Activated naive CD4-positive, alpha-beta T cell treated with anti-CD3 and anti-CD28 coated beads, Interleukin-2, amount 50 U/mL, for 24 hours (primary cell): ENCODE results near the gene CKB.

Source experiments
- H3K27ac Mint-ChIP-seq: one replicate; pipeline ENCODE4 v1.8.0; 2021; ENCODE audit warnings: mild to moderate bottlenecking, mixed read lengths
- H3K27me3 Mint-ChIP-seq: one replicate; pipeline ENCODE4 v1.8.0; 2021; ENCODE audit warnings: mixed read lengths
- H3K36me3 Mint-ChIP-seq: one replicate; pipeline ENCODE4 v1.8.0; 2021; ENCODE audit warnings: mixed read lengths
- H3K4me1 Mint-ChIP-seq: one replicate; pipeline ENCODE4 v1.8.0; 2021; ENCODE audit warnings: mixed read lengths
- H3K4me3 Mint-ChIP-seq: one replicate; pipeline ENCODE4 v1.8.0; 2021; ENCODE audit warnings: mild to moderate bottlenecking, mixed read lengths
- H3K9me3 Mint-ChIP-seq: one replicate; pipeline ENCODE4 v1.8.0; 2021; ENCODE audit warnings: mixed read lengths

CKB gene

DNA sequence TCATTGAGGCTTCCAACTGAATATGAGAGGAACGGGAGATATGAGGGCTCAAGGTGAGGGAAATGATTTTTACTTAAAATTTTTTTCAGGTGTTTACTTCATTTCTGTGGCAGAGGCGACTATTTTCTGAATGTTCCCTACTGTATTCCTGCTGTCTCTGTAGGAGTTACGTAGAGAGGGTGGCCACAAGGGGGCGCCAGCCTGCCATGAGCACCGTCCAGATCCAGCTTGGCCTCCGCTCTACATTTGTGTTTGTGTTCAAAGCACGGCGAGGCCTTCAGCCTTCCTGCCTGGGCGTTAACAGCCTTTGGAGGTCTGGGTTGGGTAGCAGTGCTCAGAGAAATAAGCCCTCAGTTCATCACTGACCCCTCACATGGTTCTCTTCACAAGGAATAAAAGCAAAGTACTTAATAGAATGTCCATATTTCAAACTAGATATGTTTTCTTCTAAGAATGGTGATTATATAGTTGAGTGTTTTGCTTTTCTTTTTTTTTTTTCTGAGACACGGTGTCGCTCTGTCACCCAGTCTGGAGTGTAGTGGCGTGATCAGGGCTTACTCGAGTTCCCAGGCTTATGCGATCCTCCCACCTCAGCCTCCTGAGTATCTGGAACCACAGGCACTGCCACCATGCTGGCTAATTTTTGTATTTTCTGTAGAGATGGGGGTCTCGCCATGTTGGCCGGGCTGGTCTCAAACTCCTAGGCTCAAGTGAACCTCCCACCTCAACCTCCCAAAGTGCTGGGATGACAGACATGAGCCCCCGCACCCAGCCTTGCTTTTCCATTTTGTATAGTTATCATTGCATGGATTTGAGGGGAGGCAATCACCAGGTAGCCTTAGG, 22.3 kb downstream of the CKB start:
- Mint-ChIP-seq H3K4me1 (peaks cover 9% of the 10 kb centered on the region), H3K9me3 (no peaks in the 10 kb centered on the region), H3K27me3 (no peaks in the 10 kb centered on the region), H3K36me3 (peaks cover 15% of the 10 kb centered on the region), H3K27ac (no peak overlapping the region), H3K4me3 (no peak overlapping the region)

DNA sequence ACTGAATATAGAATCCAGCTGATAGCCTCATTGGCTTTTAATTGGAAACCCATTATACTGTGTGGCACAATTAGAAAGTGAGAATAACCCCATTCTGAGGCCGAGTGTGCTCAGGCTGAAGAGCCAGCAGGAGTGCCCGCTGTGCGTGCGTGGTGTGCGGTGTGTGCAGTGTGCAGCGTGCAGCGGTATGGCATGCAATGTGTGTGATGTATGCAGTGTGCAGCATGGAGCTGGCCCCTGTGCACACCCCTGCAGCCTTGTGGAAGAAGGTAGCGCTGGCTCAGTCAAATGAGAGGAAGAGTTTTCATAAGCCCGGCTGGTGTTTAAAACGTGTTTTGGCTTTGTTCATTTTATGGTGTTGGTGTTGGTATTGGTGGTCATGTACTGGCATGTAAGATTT, 22.9 kb downstream of the CKB start:
- Mint-ChIP-seq H3K9me3 (no peaks in the 10 kb centered on the region), H3K36me3 (peaks cover 12% of the 10 kb centered on the region), H3K27ac (peak overlapping the region; percentile 6), H3K27me3 (no peaks in the 10 kb centered on the region), H3K4me1 (peaks cover 9% of the 10 kb centered on the region), H3K4me3 (no peak overlapping the region)

DNA sequence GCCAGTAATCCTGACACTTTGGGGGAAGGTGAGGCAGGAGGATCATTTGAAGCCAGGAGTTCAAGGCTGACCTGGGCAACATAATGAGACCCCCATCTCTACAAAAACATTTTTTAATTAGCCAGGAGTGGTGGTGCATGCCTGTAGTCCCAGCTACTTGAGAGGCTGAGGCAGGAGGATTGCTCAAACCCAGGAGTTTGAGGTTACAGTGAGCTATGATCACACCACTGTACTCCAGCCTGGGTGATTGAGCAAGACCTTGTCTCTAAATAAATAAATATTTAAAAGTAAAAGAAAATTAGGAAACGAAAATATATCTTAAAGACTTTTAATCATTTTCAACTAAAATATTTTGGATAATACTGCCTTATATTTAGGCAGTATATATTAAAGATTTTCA, 25.9 kb downstream of the CKB start:
- Mint-ChIP-seq H3K27ac (no peak overlapping the region), H3K9me3 (no peaks in the 10 kb centered on the region), H3K27me3 (no peaks in the 10 kb centered on the region), H3K36me3 (peaks cover 8% of the 10 kb centered on the region), H3K4me1 (peaks cover 9% of the 10 kb centered on the region), H3K4me3 (no peak overlapping the region)

DNA sequence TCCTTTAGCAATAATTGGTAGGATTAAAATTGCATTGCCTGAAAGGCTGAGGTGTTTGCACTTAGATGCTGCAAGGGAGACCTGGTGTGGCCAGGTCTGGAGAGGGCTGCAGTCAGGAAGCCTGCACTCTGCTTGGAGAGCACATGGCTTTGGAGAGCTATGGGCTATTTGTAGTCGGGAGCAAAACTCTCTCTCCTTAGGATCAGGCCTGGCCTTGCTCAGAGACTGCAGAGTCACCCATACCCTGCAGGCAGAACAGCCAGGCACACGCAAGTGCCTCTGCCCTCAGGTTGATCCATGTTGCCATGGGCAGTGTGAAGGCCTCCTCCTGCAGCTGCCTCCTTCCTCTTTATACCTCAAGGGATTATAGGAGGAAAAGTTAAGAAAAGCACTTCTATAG, 26.8 kb downstream of the CKB start:
- Mint-ChIP-seq H3K9me3 (no peaks in the 10 kb centered on the region), H3K36me3 (peaks cover 5% of the 10 kb centered on the region), H3K27ac (no peak overlapping the region), H3K4me3 (no peak overlapping the region), H3K4me1 (peaks cover 9% of the 10 kb centered on the region), H3K27me3 (no peaks in the 10 kb centered on the region)

DNA sequence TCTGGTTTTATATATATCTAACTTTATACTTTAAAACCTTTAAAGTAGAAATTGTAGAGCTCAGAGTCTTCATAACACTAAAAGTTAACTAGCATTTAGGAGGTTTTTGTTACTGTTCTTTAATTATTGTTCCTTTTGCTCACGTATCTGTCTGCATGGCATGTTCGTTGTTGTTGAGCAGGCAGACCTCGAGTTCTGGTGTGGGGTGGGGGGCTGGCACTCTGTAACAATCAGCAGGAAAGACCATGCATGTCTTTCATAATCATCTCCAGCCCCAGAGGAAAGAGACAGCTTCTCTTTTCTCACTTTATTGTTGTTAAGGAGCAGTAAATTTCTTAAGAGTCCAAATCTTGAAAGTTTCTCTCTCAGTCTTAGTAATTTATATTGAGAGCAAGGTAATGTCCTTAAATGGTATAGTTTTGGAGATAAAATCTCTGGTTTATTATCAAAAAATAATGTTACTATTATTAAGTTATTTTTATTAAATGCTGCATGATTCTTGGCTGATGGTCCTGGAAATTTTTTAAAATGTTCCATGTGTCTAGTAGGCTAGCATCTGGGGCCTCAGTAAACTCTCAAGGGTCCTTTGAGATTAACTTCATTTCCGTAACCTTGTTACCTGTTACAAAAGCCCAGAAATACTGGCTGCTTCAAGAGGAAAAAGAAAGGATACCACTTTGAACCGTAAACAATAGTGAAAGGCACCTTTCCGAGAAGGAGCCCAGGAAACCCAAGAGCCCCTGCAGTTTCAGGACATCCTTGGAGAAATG, 30.3 kb downstream of the CKB start:
- Mint-ChIP-seq H3K27ac (no peak overlapping the region), H3K4me1 (no peaks in the 10 kb centered on the region), H3K9me3 (no peaks in the 10 kb centered on the region), H3K4me3 (no peak overlapping the region), H3K27me3 (no peaks in the 10 kb centered on the region), H3K36me3 (peaks cover 4% of the 10 kb centered on the region)

DNA sequence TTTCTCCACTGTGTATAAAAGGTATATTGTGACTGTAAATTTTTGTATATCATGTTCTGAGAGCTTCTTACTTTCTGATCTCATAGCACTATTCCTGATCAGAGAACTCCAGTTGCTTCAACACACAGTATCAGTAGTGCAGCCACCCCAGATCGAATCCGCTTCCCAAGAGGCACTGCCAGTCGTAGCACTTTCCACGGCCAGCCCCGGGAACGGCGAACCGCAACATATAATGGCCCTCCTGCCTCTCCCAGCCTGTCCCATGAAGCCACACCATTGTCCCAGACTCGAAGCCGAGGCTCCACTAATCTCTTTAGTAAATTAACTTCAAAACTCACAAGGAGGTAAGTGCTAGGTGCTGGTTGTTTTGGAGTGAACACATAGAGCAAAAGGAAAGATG, 30.9 kb downstream of the CKB start:
- no peaks in the 10 kb centered on the region for H3K27me3 Mint-ChIP-seq
- H3K9me3 Mint-ChIP-seq: no peaks in the 10 kb centered on the region
- H3K4me1 Mint-ChIP-seq: no peaks in the 10 kb centered on the region
- H3K4me3 Mint-ChIP-seq: no peak overlapping the region
- H3K27ac Mint-ChIP-seq: no peak overlapping the region
- H3K36me3 Mint-ChIP-seq: peaks cover 4% of the 10 kb centered on the region

DNA sequence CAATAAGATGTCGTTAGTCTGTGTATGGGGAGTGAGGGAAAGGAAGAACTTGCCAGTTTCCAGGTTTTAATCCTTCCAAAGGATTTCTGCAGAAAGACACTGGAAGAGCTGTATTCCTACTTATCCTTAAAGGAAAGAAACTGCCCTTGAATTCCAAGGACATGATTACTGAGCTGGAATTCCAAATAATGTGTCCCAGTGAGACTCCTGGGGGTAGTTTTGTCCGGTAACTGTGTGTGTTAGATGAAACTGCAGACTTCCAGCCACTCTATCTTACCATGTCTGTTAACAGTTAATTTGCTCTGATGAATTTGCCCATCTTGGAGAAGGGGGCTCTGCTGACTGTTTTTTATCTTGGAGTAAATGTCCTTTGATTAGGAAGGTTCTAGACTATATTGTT, 33.0 kb downstream of the CKB start:
- no peaks in the 10 kb centered on the region for H3K9me3 Mint-ChIP-seq
- no peaks in the 10 kb centered on the region for H3K27me3 Mint-ChIP-seq
- no peak overlapping the region for H3K27ac Mint-ChIP-seq
- H3K4me3 Mint-ChIP-seq: no peak overlapping the region
- H3K36me3 Mint-ChIP-seq: peaks cover 4% of the 10 kb centered on the region
- no peaks in the 10 kb centered on the region for H3K4me1 Mint-ChIP-seq

DNA sequence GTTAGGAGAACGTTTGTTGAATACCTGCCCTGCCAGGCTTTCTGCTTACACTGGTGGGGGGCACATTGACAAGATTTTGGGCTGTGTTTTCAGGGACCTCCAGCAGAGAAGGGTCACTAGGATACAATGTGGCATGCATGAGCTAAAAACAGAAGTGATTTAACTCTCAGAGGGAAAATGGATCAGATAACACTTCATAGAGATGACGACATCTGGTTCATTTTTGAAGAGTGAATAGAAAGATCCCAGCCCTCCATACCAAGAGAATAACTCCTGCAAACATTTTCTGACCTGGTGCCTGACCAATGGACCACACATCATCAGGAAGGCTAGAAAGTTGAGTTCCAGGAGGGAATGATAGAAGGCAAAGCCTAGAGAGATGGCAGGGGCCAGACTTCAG, 33.7 kb downstream of the CKB start:
- Mint-ChIP-seq H3K9me3 (no peaks in the 10 kb centered on the region), H3K27ac (no peak overlapping the region), H3K4me1 (no peaks in the 10 kb centered on the region), H3K4me3 (no peak overlapping the region), H3K36me3 (peaks cover 4% of the 10 kb centered on the region), H3K27me3 (no peaks in the 10 kb centered on the region)

DNA sequence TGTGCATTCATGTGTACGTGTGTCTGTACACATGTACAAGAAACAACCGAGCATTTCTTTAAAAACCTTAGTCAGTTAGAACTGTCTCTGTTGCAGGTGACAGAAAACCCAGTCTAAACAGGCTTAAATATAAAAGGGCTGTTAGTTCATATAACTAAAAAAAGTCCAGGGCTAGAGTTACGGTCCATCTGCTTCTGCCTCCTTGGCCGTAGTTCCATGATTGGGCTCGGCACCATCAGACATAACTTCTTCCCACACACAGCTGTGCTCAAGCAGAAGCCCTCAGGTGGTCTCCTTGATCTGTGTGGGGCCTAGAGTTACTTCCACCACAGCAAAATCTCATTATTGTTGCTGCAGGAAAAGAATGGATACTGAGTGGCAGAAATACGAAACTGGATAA, 34.6 kb downstream of the CKB start:
- Mint-ChIP-seq H3K27ac (no peak overlapping the region), H3K36me3 (peaks cover 7% of the 10 kb centered on the region)

DNA sequence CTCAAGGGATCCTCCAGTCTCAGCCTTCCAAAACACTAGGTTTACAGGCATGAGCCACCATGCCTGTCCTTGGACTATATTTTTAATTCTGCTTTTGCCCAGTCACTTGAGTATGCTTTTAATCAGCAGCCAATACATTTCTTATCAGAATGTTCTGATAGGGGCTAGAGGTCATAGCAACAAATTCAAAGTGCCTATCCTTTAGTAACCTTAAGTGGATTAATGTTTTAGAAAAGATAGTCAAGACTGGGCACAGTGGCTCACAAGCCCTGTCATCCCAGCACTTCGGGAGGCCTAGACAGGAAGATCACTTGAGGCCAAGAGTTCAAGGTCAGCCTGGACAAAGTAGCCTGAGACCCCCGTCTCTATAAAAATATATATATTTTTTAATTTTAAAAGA, 37.1 kb downstream of the CKB start:
- Mint-ChIP-seq H3K36me3 (peaks cover 16% of the 10 kb centered on the region), H3K9me3 (no peaks in the 10 kb centered on the region), H3K27ac (peak overlapping the region; percentile 17), H3K4me3 (no peak overlapping the region), H3K4me1 (peaks cover 10% of the 10 kb centered on the region), H3K27me3 (no peaks in the 10 kb centered on the region)

More for the DNA sequence above, 34.6 kb downstream of the CKB start:
- H3K4me1 Mint-ChIP-seq: no peaks in the 10 kb centered on the region
- H3K27me3 Mint-ChIP-seq: no peaks in the 10 kb centered on the region
- no peaks in the 10 kb centered on the region for H3K9me3 Mint-ChIP-seq
- no peak overlapping the region for H3K4me3 Mint-ChIP-seq

DNA sequence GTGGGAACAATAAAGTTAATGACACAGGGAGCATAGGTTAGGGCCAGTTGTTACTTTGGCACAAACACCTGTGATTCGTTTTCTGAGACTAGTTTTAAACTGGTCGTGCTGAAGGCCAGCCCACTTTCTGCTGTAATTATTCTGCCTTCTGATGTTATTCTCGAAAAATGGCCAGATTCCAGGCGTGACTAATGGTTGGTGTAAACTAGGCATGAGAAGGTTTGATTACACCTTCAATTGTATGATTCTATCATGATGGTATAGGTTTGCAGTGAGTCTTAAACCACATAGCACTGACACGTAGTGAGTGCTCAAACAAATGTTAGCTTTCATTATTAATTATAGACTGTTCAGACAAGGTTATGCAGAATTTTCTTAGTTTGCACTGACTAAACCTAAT, 39.0 kb downstream of the CKB start:
- peaks cover 22% of the 10 kb centered on the region for H3K4me1 Mint-ChIP-seq
- H3K27me3 Mint-ChIP-seq: no peaks in the 10 kb centered on the region
- peaks cover 13% of the 10 kb centered on the region for H3K36me3 Mint-ChIP-seq
- no peaks in the 10 kb centered on the region for H3K9me3 Mint-ChIP-seq
- no peak overlapping the region for H3K27ac Mint-ChIP-seq
- no peak overlapping the region for H3K4me3 Mint-ChIP-seq

DNA sequence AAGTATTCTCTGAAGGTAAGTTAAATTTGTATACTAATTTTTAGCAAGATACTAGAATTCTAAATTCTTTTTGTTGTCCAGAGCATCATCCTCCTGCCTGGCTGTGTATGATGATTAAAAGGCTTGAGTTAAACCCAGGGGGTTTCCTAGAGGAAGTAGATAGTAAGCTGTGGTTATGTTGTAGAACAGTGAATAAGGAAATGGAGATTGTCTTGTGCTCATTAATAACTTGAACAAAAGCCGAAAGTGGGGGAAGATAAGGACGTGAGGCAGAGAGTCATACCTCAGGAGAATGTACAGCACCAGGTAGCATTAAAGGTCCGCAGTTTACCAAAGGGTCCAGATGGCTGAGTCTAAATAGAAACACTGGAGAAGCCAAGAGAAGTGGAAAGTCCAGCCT, 42.0 kb downstream of the CKB start:
- H3K27ac Mint-ChIP-seq: peak overlapping the region; percentile 5
- no peaks in the 10 kb centered on the region for H3K9me3 Mint-ChIP-seq
- peaks cover 21% of the 10 kb centered on the region for H3K36me3 Mint-ChIP-seq
- peaks cover 22% of the 10 kb centered on the region for H3K4me1 Mint-ChIP-seq
- H3K4me3 Mint-ChIP-seq: no peak overlapping the region
- H3K27me3 Mint-ChIP-seq: no peaks in the 10 kb centered on the region

DNA sequence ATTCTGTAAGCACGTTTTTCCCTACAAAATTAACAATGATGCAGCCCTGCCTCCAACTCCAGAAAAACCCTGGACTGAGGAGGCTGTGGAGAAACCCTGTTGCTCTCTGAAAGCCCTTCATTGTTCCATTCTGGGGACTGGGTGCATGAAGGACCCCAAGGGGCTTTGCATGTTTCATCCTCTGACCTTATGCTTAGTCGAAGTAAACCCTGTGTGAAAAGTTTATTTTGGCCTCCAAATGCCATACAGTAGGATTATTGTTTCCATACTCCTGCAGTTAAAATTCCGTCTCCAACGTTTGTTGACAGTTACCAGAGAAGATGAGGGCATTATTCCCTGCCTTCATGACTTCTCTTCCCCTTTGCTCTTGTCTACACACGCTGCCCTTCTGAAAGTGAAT, 46.0 kb downstream of the CKB start:
- no peaks in the 10 kb centered on the region for H3K27me3 Mint-ChIP-seq
- no peak overlapping the region for H3K27ac Mint-ChIP-seq
- no peaks in the 10 kb centered on the region for H3K9me3 Mint-ChIP-seq
- no peak overlapping the region for H3K4me3 Mint-ChIP-seq
- H3K36me3 Mint-ChIP-seq: peaks cover 15% of the 10 kb centered on the region
- peaks cover 22% of the 10 kb centered on the region for H3K4me1 Mint-ChIP-seq

DNA sequence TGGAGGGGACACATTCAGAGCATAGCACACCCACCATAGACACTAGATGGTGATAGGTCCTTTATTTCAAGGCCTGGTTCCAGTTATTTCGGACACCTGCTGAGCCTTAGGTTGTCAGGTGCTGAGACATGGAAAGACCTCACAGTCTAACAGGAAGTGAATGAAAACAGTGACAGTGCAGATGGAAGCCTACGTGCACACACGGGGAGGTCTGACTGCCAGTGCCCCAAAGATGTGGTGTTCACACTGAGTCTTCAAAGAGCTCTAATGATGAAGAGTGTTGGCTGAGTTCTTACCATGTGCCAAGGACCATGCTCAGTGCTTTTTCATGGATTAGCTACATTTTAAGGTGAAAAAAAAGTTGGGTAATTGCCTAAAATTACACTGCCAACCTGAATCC, 46.6 kb downstream of the CKB start:
- no peaks in the 10 kb centered on the region for H3K9me3 Mint-ChIP-seq
- H3K4me3 Mint-ChIP-seq: no peak overlapping the region
- H3K27me3 Mint-ChIP-seq: no peaks in the 10 kb centered on the region
- peaks cover 15% of the 10 kb centered on the region for H3K36me3 Mint-ChIP-seq
- H3K27ac Mint-ChIP-seq: peak overlapping the region; percentile 59
- H3K4me1 Mint-ChIP-seq: peaks cover 17% of the 10 kb centered on the region

DNA sequence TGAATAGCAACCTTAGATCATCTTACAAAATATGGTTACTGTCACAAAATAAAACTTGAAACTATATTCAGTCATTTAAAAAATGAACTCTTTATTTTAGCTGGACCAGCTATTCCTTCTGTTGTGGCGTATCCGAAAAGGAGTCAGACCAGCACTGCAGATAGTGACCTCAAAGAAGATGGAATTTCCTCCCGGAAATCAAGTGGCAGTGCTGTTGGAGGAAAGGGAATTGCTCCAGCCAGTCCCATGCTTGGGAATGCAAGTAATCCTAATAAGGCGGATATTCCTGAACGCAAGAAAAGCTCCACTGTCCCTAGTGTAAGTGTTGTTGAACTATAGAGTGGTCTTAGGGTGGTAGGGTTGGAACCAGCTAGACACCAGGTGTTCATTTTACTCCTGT, 47.7 kb downstream of the CKB start:
- peaks cover 5% of the 10 kb centered on the region for H3K4me1 Mint-ChIP-seq
- no peaks in the 10 kb centered on the region for H3K9me3 Mint-ChIP-seq
- H3K27me3 Mint-ChIP-seq: no peaks in the 10 kb centered on the region
- peaks cover 16% of the 10 kb centered on the region for H3K36me3 Mint-ChIP-seq
- no peak overlapping the region for H3K27ac Mint-ChIP-seq
- H3K4me3 Mint-ChIP-seq: no peak overlapping the region

DNA sequence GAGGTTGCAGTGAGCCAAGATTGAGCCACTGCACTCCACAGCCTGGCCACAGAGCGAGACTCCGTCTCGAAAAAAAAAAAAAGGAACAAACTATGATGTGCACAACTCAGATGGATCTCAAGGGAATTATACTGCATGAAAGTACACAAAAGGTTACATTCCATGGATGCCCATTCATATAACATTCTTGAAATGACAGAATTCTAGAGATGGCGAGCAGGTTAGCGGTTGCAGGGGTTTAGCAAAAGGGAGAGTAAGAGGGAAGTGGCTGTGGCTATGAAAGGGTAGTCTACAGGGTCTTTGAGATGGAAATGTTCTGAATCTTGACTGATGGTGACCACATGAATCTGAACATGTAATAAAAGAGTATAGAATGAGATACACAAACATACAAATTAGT, 49.7 kb downstream of the CKB start:
- H3K4me3 Mint-ChIP-seq: no peak overlapping the region
- no peaks in the 10 kb centered on the region for H3K4me1 Mint-ChIP-seq
- H3K36me3 Mint-ChIP-seq: peaks cover 16% of the 10 kb centered on the region
- no peaks in the 10 kb centered on the region for H3K9me3 Mint-ChIP-seq
- no peaks in the 10 kb centered on the region for H3K27me3 Mint-ChIP-seq
- peak overlapping the region; percentile 2 for H3K27ac Mint-ChIP-seq
